Transverse colon (tissue), 3 donors: ENCODE data around the gene SENP5.

Experiments used
- CTCF ChIP-seq, 5 experiments: fragments of 200-600 bp in 3 of 5; fragments of 450-650 bp in 2 of 5; sonication (generic) in 3 of 5; IDR thresholded peaks; 1 replicate in 2 of 5; 2 replicates in 3 of 5; pipeline ENCODE4 v1.5.1; 2016 to 2017; ENCODE audit warnings: antibody characterized with exemption in 5 of 5, inconsistent platforms in 3 of 5, mild to moderate bottlenecking in 2 of 5, moderate library complexity in 1 of 5
- POLR2A ChIP-seq: fragments of 450-650 bp; IDR thresholded peaks from one replicate; pipeline ENCODE4 v1.6.1; 2016; ENCODE audit warnings: antibody characterized with exemption, mild to moderate bottlenecking, moderate library complexity

GRCh38 chr3:196966526-196967401 lies 99.0 kb downstream of the SENP5 start:
- TF ChIP-seq CTCF (IDR thresholded peaks at IDR 0.05) = no peak
- no peak for TF ChIP-seq POLR2A
